K562 (cell line): ENCODE measurements around the gene MYCBP2. TPM values are rescaled to one million over a fixed set of nuclear protein-coding genes. Genes with fewer than 3 reads are reported as not detected.

Source experiments
- ATAC-seq: fragments of 200-7000 bp; cut with Tn5 transposase; 3 replicates; pipeline ENCODE4 v1.9.1; 2020; ENCODE audit warnings: moderate library complexity
- BruUV-seq: library from RNA; stranded (reverse); fragments of 400-500 nt; replicated peaks from 2 replicates; lab custom pipeline; 2021; lab: Mats Ljungman, UMichigan
- CTCF ChIA-PET: fragments of 300-600 bp; formaldehyde crosslinking; extraction: SDS; loops from one replicate; lab custom pipeline; 2021; ENCODE audit warnings: low intra/inter-chr PET ratio; lab: Yijun Ruan, JAX
- POLR2A ChIA-PET: fragments of 300-600, 350-650 bp; sonication (Branson Sonifier 250); formaldehyde crosslinking; extraction: SDS; loops from one replicate; lab custom pipeline; 2021; ENCODE audit warnings: antibody characterized with exemption, inconsistent platforms; lab: Yijun Ruan, JAX
- DNase-seq, 4 experiments: peaks; one replicate each; pipeline versions ENCODE4 v3.0.0 to v3.0.0-alpha.2; 2011 to 2018; ENCODE audit warnings: low spot score in 3 of 4, mixed read lengths in 3 of 4; ENCODE audit errors: extremely low read depth in 1 of 4
- FAIRE-seq: peaks from 2 replicates; lab custom pipeline; 2011; peaks lifted over from hg19 to GRCh38; lab: Jason Lieb, UNC
- H2AFZ ChIP-seq: 2 replicates; pipeline ENCODE4 v1.6.0; 2011; ENCODE audit warnings: low read depth, low read length, control low read depth, inconsistent platforms
- H3K27ac ChIP-seq: fragments of 200-600 bp; 3 replicates; pipeline ENCODE4 v1.8.0; 2011; ENCODE audit warnings: low read depth, mild to moderate bottlenecking, control low read depth, inconsistent platforms, low read length, moderate library complexity, mixed read lengths; ENCODE audit errors: extremely low read depth
- H3K27me3 ChIP-seq, 2 experiments: fragments of 300-600 bp in 1 of 2; 2 replicates in 1 of 2; 3 replicates in 1 of 2; pipeline versions ENCODE4 v1.6.0 to v1.8.0; 2011; ENCODE audit warnings: inconsistent platforms in 2 of 2, low read length in 2 of 2, mild to moderate bottlenecking in 1 of 2, mixed read lengths in 1 of 2, moderate library complexity in 1 of 2; ENCODE audit not compliant: control insufficient read depth in 2 of 2, insufficient read depth in 2 of 2
- H3K36me3 ChIP-seq: fragments of 300-600 bp; 3 replicates; pipeline ENCODE4 v1.8.0; 2011; ENCODE audit warnings: mild to moderate bottlenecking, low read length, inconsistent platforms; ENCODE audit not compliant: control insufficient read depth, insufficient read depth
- H3K4me1 ChIP-seq, 2 experiments: fragments of 200-600 bp in 1 of 2; replicated peaks in 1 of 2; 2 replicates in 1 of 2; 3 replicates in 1 of 2; pipeline versions ENCODE4 v1.5.1 to v1.8.0; 2011; ENCODE audit warnings: inconsistent platforms in 2 of 2, low read length in 2 of 2, mild to moderate bottlenecking in 1 of 2, mixed read lengths in 1 of 2, moderate library complexity in 1 of 2; ENCODE audit not compliant: control insufficient read depth in 2 of 2, insufficient read depth in 2 of 2
- H3K4me2 ChIP-seq: 2 replicates; pipeline ENCODE4 v1.6.1; 2011; ENCODE audit warnings: low read length, control low read depth, inconsistent platforms, mixed read lengths; ENCODE audit not compliant: insufficient read depth
- H3K4me3 ChIP-seq: fragments of 200-600 bp; sonication (generic), shearing (Covaris generic); 2 replicates; pipeline ENCODE4 v1.5.1; 2016; ENCODE audit warnings: control low read depth, inconsistent platforms
- H3K79me2 ChIP-seq: fragments of 200-600 bp; 3 replicates; pipeline ENCODE4 v1.8.0; 2011; ENCODE audit warnings: low read length, inconsistent platforms; ENCODE audit not compliant: control insufficient read depth, insufficient read depth
- H3K9ac ChIP-seq, 2 experiments: 2 replicates each; pipeline versions ENCODE4 v1.6.0 to v1.6.1; 2011; ENCODE audit warnings: low read depth in 2 of 2, low read length in 2 of 2, control low read depth in 1 of 2, inconsistent platforms in 1 of 2, mild to moderate bottlenecking in 1 of 2, mixed read lengths in 1 of 2; ENCODE audit not compliant: insufficient read depth in 1 of 2
- H3K9me1 ChIP-seq: one replicate; pipeline ENCODE4 v1.6.0; 2011; ENCODE audit warnings: inconsistent platforms, mild to moderate bottlenecking, low read length, moderate library complexity; ENCODE audit not compliant: control insufficient read depth, insufficient read depth
- H3K9me3 ChIP-seq: replicated peaks from 2 replicates; pipeline ENCODE4 v1.5.1; 2011; ENCODE audit warnings: low read depth, low read length, inconsistent platforms; ENCODE audit not compliant: control insufficient read depth, insufficient read depth
- H4K20me1 ChIP-seq: replicated peaks from 2 replicates; pipeline ENCODE4 v1.6.1; 2011; ENCODE audit warnings: low read length, inconsistent platforms, mixed read lengths; ENCODE audit not compliant: control insufficient read depth, insufficient read depth
- BHLHE40 ChIP-seq: IDR thresholded peaks from 2 replicates; pipeline ENCODE4 v1.6.1; 2011; ENCODE audit warnings: low read length, improper control_type of control experiment
- CBFA2T3 ChIP-seq: fragments of 450-650 bp; IDR thresholded peaks from 2 replicates; pipeline ENCODE4 v1.6.1; 2017
- CC2D1A ChIP-seq: fragments of 450-650 bp; IDR thresholded peaks from 2 replicates; pipeline ENCODE4 v1.6.1; 2017; ENCODE audit warnings: mild to moderate bottlenecking
- ETV1 ChIP-seq: fragments of 450-650 bp; conservative IDR thresholded peaks from 2 replicates; pipeline ENCODE4 v1.6.1; 2016; ENCODE audit warnings: missing genetic modification characterization, control low read depth, low read depth, missing compliant biosample characterization
- FOXA1 ChIP-seq: fragments of 450-650 bp; IDR thresholded peaks from 2 replicates; pipeline ENCODE4 v1.6.1; 2016; ENCODE audit warnings: mild to moderate bottlenecking, borderline replicate concordance
- HCFC1 ChIP-seq: IDR thresholded peaks from 2 replicates; pipeline ENCODE4 v1.6.1; 2012; ENCODE audit warnings: low read depth, low read length, improper control_type of control experiment
- HLTF ChIP-seq: fragments of 450-650 bp; IDR thresholded peaks from 2 replicates; pipeline ENCODE4 v1.6.1; 2016
- MCM5 ChIP-seq: fragments of 450-650 bp; IDR thresholded peaks from 2 replicates; pipeline ENCODE4 v1.6.1; 2016; ENCODE audit warnings: low read depth
- MTF1 ChIP-seq: fragments of 250-450 bp; sonication (Bioruptor Pico); IDR thresholded peaks from 2 replicates; pipeline ENCODE4 v1.9.0; 2021; ENCODE audit warnings: moderate library complexity, mild to moderate bottlenecking, inconsistent platforms, borderline replicate concordance
- NCOA1 ChIP-seq: fragments of 450-650 bp; IDR thresholded peaks from 2 replicates; pipeline ENCODE4 v1.6.1; 2016; ENCODE audit warnings: low read depth
- POLR2AphosphoS2 ChIP-seq: IDR thresholded peaks from 2 replicates; pipeline ENCODE4 v1.6.1; 2012; ENCODE audit warnings: low read length, improper control_type of control experiment
- RBFOX2 ChIP-seq: fragments of 200-400 bp; formaldehyde crosslinking; IDR thresholded peaks from 2 replicates; pipeline ENCODE4 v1.6.1; 2017; ENCODE audit warnings: low read depth, mild to moderate bottlenecking, low read length, moderate library complexity
- RNF219 ChIP-seq: fragments of 250-450 bp; sonication (Bioruptor Pico); IDR thresholded peaks from 2 replicates; pipeline ENCODE4 v1.5.0; 2022; ENCODE audit warnings: mild to moderate bottlenecking
- SAFB ChIP-seq: fragments of 200-400 bp; formaldehyde crosslinking; IDR thresholded peaks from 2 replicates; pipeline ENCODE4 v1.6.1; 2017; ENCODE audit warnings: low read depth, low read length, borderline replicate concordance
- SMAD2 ChIP-seq: fragments of 150-350 bp; IDR thresholded peaks from 2 replicates; pipeline ENCODE4 v1.6.1; 2014; ENCODE audit warnings: low read depth, mild to moderate bottlenecking, low read length
- SPI1 ChIP-seq: IDR thresholded peaks from 2 replicates; pipeline ENCODE4 v1.6.1; 2011; ENCODE audit warnings: low read depth, low read length, control low read depth, borderline replicate concordance
- ZBTB43 ChIP-seq: sonication (generic); formaldehyde crosslinking; IDR thresholded peaks from 2 replicates; pipeline ENCODE4 v1.8.0; 2023; ENCODE audit warnings: mild to moderate bottlenecking, missing genetic modification reagents
- ZBTB49 ChIP-seq: sonication (generic); formaldehyde crosslinking; IDR thresholded peaks from 2 replicates; pipeline ENCODE4 v1.8.0; 2022; ENCODE audit warnings: missing genetic modification reagents, mild to moderate bottlenecking, borderline replicate concordance
- ZKSCAN3 ChIP-seq: fragments of 250-450 bp; sonication (Bioruptor Pico); IDR thresholded peaks from 2 replicates; pipeline ENCODE4 v1.4.0; 2020
- ZNF143 ChIP-seq: sonication (generic); formaldehyde crosslinking; IDR thresholded peaks from 2 replicates; pipeline ENCODE4 v1.9.0; 2022; ENCODE audit warnings: mild to moderate bottlenecking, missing genetic modification reagents
- WGBS: fragments of 100-300 bp; shearing (Covaris generic); methylation state at CpG from one replicate; pipeline ENCODE4 v1.1.6; 2016; ENCODE audit warnings: low coverage, mixed read lengths; ENCODE audit not compliant: insufficient coverage; ENCODE audit errors: missing lambda C conversion rate; 5-methylcytosine and 5-hydroxymethylcytosine counted together
- in situ Hi-C: fragments of 300-500 bp; cut with MboI; formaldehyde crosslinking; loops from 4 replicates; pipeline ENCODE4 v1.15.0; 2018; ENCODE audit warnings: inconsistent platforms, mixed read lengths
- intact Hi-C: fragments of 100-400 bp; cut with micrococcal nuclease; formaldehyde crosslinking; loops from 2 replicates; pipeline ENCODE4 v1.14.2; 2022
- polyA plus RNA-seq, 8 experiments: library from polyadenylated mRNA; depleted of rRNA in 4 of 8; stranded (reverse) in 5 of 8; unstranded in 3 of 8; fragments of >200 nt; fragmentation: Nextera tagmentation in 2 of 8; fragmentation: Illumina TruSeq in 1 of 8; extraction: Ambion mirVana in 2 of 8; extraction: Trizol in 1 of 8; gene quantifications; 2 replicates each; pipeline versions ENCODE4 v1.2.1 to v1.2.3, GENCODE V29; 2011 to 2014; ENCODE audit warnings: inconsistent platforms in 1 of 8, missing spikeins in 1 of 8
- total RNA-seq, 7 experiments: library from RNA; depleted of rRNA in 6 of 7; stranded (reverse); fragments of >200 nt in 6 of 7; fragmentation: Illumina TruSeq in 2 of 7; extraction: Trizol in 2 of 7; gene quantifications; 2 replicates each; pipeline versions ENCODE4 v1.2.1 to v1.2.3, GENCODE V29; 2011 to 2021; ENCODE audit warnings: low replicate concordance in 1 of 7

Gene MYCBP2
- total and polyA plus RNA-seq, 9 of the 15 experiments (the other 6 are each of a cell fraction or from before 2014, with no cell fraction given): 13.2 to 47.2 (median 28.9) TPM

DNA sequence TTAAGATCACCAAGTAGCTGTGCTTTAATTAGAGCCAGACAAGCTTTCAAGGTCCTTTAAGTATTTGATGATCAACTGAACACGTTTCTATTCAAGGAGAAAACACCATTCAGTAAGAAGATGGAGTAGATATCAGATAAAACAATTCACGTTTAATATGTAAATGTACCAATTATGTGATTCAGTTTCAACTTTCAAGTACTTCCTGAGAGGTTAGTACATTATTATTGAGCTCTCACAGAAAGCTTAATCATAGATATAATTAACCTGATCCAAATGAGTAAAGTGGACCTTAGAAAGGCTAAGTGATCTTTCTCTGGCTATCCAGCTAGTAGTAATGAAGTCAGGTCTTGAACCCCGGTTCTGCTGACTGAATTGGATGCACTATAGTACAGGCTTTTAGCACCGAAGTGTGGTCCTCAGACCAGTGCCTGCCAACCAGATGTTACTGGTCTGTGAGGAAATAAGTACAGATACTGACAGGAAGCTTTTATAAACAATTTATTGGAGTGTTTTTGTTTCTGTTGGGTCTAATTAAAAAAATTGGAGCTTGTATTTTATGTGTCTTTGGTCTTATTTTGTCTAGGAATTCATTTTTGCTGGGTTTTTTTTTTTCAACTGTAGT lies 324.8 kb downstream of the MYCBP2 start:
- DNase-seq: no peak
- no peaks in the 10 kb centered on the region for H3K9me3 ChIP-seq
- H3K9ac ChIP-seq: no peak overlapping the region
- POLR2A ChIA-PET: interaction anchor here (0.6 to 2.2 kb wide), 4 partner anchors 9 to 23 kb away, joined by 3 to 9 read pairs (median 4); no protein-coding TSS in a partner anchor
- no peaks in the 10 kb centered on the region for H3K27me3 ChIP-seq
- H3K27ac ChIP-seq: no peak overlapping the region
- H2AFZ ChIP-seq: no peak overlapping the region
- in situ Hi-C loops (no loop called here), intact Hi-C loops (loop anchor here (5.0 kb wide), 1 partner anchor 475 kb away; no protein-coding TSS in a partner anchor)
- ATAC-seq: peak; percentile 48; the same call in 1 of the 3 replicates
- H3K4me2 ChIP-seq: no peak overlapping the region
- no peaks in the 10 kb centered on the region for H3K9me1 ChIP-seq
- 37% methylated on average over 4 of the region's 4 CpGs for WGBS
- FAIRE-seq: no peak
- no peaks in the 10 kb centered on the region for H4K20me1 ChIP-seq
- CTCF ChIA-PET: no interaction called here
- TF ChIP-seq NCOA1 (no peak), CC2D1A (no peak), SMAD2 (no peak), FOXA1 (no peak), HCFC1 (no peak), RNF219 (CRISPR knock-in tag) (no peak), SPI1 (no peak), ETV1 (no peak), SAFB (no peak), ZBTB43 (CRISPR knock-in tag) (no peak), MTF1 (CRISPR knock-in tag) (no peak), CBFA2T3 (no peak), MCM5 (no peak), POLR2AphosphoS2 (no peak), BHLHE40 (no peak), ZBTB49 (no peak), ZKSCAN3 (no peak), HLTF (no peak), RBFOX2 (no peak), ZNF143 (no peak)
- no peaks in the 10 kb centered on the region for H3K4me1 ChIP-seq
- H3K4me3 ChIP-seq: no peak overlapping the region
- no peaks in the 10 kb centered on the region; the same call in 1 of the 3 replicates for H3K79me2 ChIP-seq
- H3K36me3 ChIP-seq: peaks cover 52% of the 10 kb centered on the region
- no TSS peak for BruUV-seq
